Subcutaneous abdominal adipose tissue (tissue), 5 donors: ENCODE results near the gene IL2RG.

ENCODE experiments used
- H3K27ac ChIP-seq: one replicate; pipeline ENCODE4 v1.7.0; 2013; ENCODE audit warnings: low read depth, mild to moderate bottlenecking, inconsistent platforms, low read length, moderate library complexity
- H3K27me3 ChIP-seq, 5 donors: one replicate each; pipeline ENCODE4 v1.7.0; 2013; ENCODE audit warnings: low read length in 5 of 5, inconsistent platforms in 1 of 5; ENCODE audit not compliant: control insufficient read depth in 5 of 5, insufficient read depth in 4 of 5
- H3K36me3 ChIP-seq, 5 donors: one replicate each; pipeline ENCODE4 v1.7.0; 2013; ENCODE audit warnings: low read length in 5 of 5; ENCODE audit not compliant: control insufficient read depth in 5 of 5, insufficient read depth in 5 of 5
- H3K4me1 ChIP-seq, 5 donors: one replicate each; pipeline ENCODE4 v1.7.0; 2013; ENCODE audit warnings: low read length in 5 of 5, mild to moderate bottlenecking in 3 of 5, moderate library complexity in 1 of 5; ENCODE audit not compliant: control insufficient read depth in 5 of 5, insufficient read depth in 5 of 5
- H3K4me3 ChIP-seq, 5 donors: one replicate each; pipeline ENCODE4 v1.7.0; 2013; ENCODE audit warnings: low read length in 5 of 5, low read depth in 1 of 5
- H3K9ac ChIP-seq, 5 donors: one replicate each; pipeline ENCODE4 v1.7.0; 2013; ENCODE audit warnings: low read length in 5 of 5, mild to moderate bottlenecking in 4 of 5, moderate library complexity in 3 of 5
- H3K9me3 ChIP-seq, 5 donors: one replicate each; pipeline ENCODE4 v1.7.0; 2013; ENCODE audit warnings: low read length in 5 of 5; ENCODE audit not compliant: control insufficient read depth in 5 of 5
- donor health status: healthy.
- donor health status: healthy.
- donor health status: healthy.
- donor health status: healthy.
- donor health status: healthy.

Gene IL2RG

DNA sequence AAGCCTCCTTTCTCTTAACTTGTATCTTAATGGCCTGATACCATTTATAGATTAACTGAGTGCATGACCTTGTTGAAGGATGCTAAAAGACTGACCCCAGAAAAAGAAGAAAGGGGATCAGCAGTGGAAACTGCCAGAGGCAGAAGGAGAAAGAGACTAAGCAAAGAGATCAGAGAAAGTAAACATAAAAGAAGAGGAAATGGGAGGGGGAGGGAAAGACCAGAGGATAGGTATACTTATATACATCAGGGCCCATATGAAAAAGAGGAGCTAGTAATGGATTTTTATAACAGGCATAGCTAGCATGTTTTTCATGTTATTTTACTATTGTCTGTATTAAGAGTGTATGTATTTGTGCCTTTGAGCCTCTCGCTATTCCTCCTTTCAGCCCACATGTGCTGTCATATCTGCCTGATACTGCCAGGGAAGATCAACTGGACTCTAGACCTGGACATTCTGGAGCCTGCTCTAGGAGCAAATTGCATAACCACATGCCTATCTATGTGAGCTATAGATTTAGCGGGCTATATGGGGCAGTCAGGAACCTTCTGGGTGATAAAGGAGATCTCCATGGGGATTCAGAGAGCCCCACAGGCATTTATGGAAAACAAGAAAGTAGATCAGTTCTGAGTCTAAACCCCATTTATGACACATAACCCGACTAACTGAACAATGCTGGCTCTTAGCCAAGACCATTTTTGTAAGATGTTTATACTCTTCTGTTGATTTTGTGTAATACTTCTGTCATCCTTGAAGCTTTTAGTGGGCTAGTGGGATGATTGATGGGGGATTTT lies 29.9 kb downstream of the IL2RG start:
- H3K4me1 ChIP-seq: no peaks in the 10 kb centered on the region
- no peaks in the 10 kb centered on the region for H3K36me3 ChIP-seq
- no peak overlapping the region for H3K9ac ChIP-seq
- H3K27me3 ChIP-seq: peaks cover 0 to 7% (median 0%) of the 10 kb centered on the region in 5 donors
- no peak overlapping the region for H3K27ac ChIP-seq
- peaks cover 0 to 3% (median 0%) of the 10 kb centered on the region in 5 donors for H3K9me3 ChIP-seq
- no peak overlapping the region for H3K4me3 ChIP-seq

DNA sequence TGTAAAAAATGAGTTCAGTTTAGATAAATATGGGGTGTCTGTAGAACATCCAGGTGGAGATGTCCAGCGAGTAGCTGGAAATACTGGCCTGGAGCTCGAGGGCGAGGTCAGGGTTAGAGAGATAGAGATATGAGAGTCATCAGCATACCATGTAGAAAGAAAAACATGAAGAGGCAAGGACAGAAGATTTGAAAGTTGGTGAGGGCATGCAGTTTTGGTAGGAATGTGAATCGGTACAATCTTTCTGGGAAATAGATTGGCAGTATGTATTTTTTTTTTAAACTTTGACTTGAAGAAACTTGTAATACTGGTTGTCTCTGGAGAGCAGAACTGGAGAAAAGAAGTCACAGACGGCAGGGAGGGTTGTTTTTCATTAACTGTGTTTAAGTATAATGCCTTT lies 40.8 kb downstream of the IL2RG start:
- Histone ChIP-seq H3K4me3 (no peak overlapping the region), H3K9ac (no peak overlapping the region), H3K4me1 (peaks cover 2 to 13% (median 8%) of the 10 kb centered on the region in 5 donors), H3K27me3 (peaks cover 0 to 4% (median 0%) of the 10 kb centered on the region in 5 donors), H3K36me3 (no peaks in the 10 kb centered on the region), H3K27ac (no peak overlapping the region), H3K9me3 (peaks cover 0 to 2% (median 0%) of the 10 kb centered on the region in 5 donors)

GRCh38 chrX:71068044-71068918 lies 43.1 kb downstream of the IL2RG start, which contains the start of gene SNX12:
Gene SNX12, minus strand, starts transcription at chrX:71068334. Its CDS starts 28 bp downstream, at chrX:71068306.
- H3K9ac ChIP-seq: peak within 1 kb of the TSS; percentile 22 to 79 (median 66)
- peaks cover 0 to 2% (median 0%) of the 10 kb centered on the region in 5 donors for H3K9me3 ChIP-seq
- H3K4me3 ChIP-seq: peak within 1 kb of the TSS; percentile 73 to 89 (median 75)
- H3K36me3 ChIP-seq: no peaks in the 10 kb centered on the region
- peak within 1 kb of the TSS; percentile 72 for H3K27ac ChIP-seq
- no peaks in the 10 kb centered on the region for H3K27me3 ChIP-seq
- H3K4me1 ChIP-seq: peaks cover 2 to 13% (median 8%) of the 10 kb centered on the region in 5 donors

GRCh38 chrX:71067712-71068043 lies 43.7 kb downstream of the IL2RG start:
- peaks cover 2 to 13% (median 8%) of the 10 kb centered on the region in 5 donors for H3K4me1 ChIP-seq
- H3K27me3 ChIP-seq: no peaks in the 10 kb centered on the region
- peaks cover 0 to 2% (median 0%) of the 10 kb centered on the region in 5 donors for H3K9me3 ChIP-seq
- peak overlapping the region in 4 of 5 donors; percentile 65 to 79 (median 69) for H3K9ac ChIP-seq
- peak overlapping the region; percentile 60 for H3K27ac ChIP-seq
- peaks cover 0 to under 1% (median 0%) of the 10 kb centered on the region in 5 donors for H3K36me3 ChIP-seq
- H3K4me3 ChIP-seq: peak overlapping the region; percentile 73 to 86 (median 75)

- peak overlapping the region; percentile 60 for H3K27ac ChIP-seq
These were observed 44.3 kb downstream of the IL2RG start for GRCh38 chrX:71067089-71067488.

GRCh38 chrX:71060127-71060526 lies 51.2 kb downstream of the IL2RG start:
- H3K27ac ChIP-seq: no peak overlapping the region
- no peak overlapping the region for H3K4me3 ChIP-seq
- H3K9me3 ChIP-seq: no peaks in the 10 kb centered on the region
- peaks cover 0 to 29% (median 18%) of the 10 kb centered on the region in 5 donors for H3K36me3 ChIP-seq
- H3K27me3 ChIP-seq: peaks cover 0 to 15% (median 3%) of the 10 kb centered on the region in 5 donors
- H3K9ac ChIP-seq: no peak overlapping the region
- H3K4me1 ChIP-seq: peaks cover 0 to 4% (median 2%) of the 10 kb centered on the region in 5 donors

More at GRCh38 chrX:71067089-71067488, 44.3 kb downstream of the IL2RG start:
- no peaks in the 10 kb centered on the region for H3K27me3 ChIP-seq
- H3K4me3 ChIP-seq: peak overlapping the region; percentile 73 to 86 (median 75)
- peaks cover 0 to 3% (median 0%) of the 10 kb centered on the region in 5 donors for H3K36me3 ChIP-seq
- peaks cover 2 to 13% (median 8%) of the 10 kb centered on the region in 5 donors for H3K4me1 ChIP-seq
- peaks cover 0 to 2% (median 0%) of the 10 kb centered on the region in 5 donors for H3K9me3 ChIP-seq
- H3K9ac ChIP-seq: peak overlapping the region in 3 of 5 donors; percentile 66 to 79 (median 72)

- H3K9ac ChIP-seq: no peak overlapping the region
- H3K36me3 ChIP-seq: peaks cover 0 to 29% (median 18%) of the 10 kb centered on the region in 5 donors
- peaks cover 0 to 4% (median 2%) of the 10 kb centered on the region in 5 donors for H3K4me1 ChIP-seq
- peaks cover 0 to 22% (median 7%) of the 10 kb centered on the region in 5 donors for H3K27me3 ChIP-seq
- H3K27ac ChIP-seq: no peak overlapping the region
- H3K4me3 ChIP-seq: no peak overlapping the region
- H3K9me3 ChIP-seq: no peaks in the 10 kb centered on the region
These were observed 53.4 kb downstream of the IL2RG start for GRCh38 chrX:71057848-71058530.
